ENCODE measurements around the gene TP53I13.
A peak's percentile ranks its signal among the peaks of the same experiment; 100 is the strongest.
"Not testable (repeated sequence)": the region's sequence is repeated elsewhere in the genome, so short reads cannot be mapped to it uniquely, and the experiment has no call there.

The TP53I13 gene, protein sequence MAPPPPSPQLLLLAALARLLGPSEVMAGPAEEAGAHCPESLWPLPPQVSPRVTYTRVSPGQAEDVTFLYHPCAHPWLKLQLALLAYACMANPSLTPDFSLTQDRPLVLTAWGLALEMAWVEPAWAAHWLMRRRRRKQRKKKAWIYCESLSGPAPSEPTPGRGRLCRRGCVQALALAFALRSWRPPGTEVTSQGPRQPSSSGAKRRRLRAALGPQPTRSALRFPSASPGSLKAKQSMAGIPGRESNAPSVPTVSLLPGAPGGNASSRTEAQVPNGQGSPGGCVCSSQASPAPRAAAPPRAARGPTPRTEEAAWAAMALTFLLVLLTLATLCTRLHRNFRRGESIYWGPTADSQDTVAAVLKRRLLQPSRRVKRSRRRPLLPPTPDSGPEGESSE

DNA sequence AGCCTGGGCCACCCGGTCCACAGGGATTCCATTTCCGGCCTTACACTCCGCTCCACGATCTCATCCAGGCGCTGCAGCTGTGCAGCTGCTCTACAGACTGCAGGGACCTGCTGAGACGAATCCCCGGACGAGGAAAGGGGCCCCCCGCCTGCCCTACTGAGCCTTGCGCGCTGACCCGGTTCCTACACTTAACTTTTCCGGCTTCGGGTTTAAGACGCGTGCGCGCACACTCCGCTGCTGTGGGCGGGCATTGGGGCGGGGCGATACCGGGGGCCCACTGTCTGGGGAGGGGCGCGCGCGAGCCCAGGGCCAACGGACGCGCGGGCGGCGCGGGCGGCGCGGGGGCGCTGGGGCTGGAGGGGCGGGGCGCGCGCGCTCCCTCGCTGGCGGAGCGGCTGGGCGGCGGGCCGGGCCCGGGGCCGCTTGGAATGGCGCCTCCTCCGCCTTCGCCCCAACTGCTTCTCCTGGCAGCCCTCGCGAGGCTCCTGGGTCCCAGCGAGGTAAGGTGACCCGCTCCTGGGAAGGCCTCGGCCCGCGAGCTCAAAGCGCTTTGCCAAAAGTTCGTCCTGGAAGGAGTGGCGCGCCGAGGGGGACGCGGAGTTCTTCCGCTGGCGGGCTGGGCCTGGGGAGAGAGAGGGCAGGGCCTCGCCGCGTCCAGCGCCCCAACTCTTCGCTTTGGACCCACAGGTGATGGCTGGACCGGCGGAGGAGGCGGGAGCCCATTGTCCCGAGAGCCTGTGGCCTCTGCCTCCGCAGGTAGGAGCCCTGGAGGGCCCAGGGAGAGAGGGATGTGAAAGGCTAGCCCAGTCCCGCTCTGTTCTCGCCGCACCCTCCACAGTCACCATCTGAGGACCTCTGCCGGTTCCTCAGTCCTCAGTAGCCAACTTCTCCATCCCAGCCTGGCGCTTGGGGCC is at the start of gene TP53I13:
Gene TP53I13 (plus strand): TSS at position 371 of the 914 bp plus-strand sequence. CDS start 58 bp downstream, at position 429.
- peak; percentile 95 for DNase-seq (ENCODE audit: low spot score)

DNA sequence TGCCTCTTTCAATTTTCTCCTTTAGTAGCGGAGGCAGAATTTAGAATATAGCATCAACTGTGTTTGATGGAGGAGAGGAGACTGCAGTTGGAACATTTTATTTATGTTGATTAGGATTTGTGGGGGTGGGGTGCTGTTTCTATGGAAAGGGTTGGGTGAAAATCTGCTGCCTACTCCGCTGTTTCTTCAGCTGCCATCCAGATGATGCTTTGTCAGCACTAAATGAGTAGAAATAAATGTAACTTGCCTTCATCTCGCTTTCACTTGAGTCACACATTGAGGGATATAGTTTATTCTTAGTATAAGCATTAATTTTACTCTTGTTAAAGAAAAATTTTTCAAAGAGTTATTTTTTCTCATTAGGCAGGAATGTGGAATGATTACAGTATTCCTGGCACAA is 43.8 kb upstream of the TP53I13 start:
- no peak for DNase-seq (ENCODE audit: low spot score)

DNA sequence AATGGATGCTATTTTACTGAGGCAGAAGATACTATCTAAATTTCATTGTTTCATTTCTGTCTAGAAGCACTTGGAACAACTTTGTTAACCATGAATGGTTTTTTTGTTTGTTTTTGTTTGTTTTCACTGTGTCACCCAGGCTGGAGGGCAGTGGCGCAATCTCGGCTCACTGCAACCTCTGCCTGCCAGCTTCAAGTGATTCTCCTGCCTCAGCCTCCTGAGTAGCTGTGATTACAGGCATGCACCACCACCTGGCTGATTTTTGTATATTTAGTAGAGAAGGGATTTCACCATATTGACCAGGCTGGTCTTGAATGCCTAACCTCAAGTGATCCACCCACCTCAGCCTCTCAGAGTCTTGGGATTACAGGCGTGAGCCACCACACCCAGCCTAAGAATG is 42.2 kb upstream of the TP53I13 start:
- DNase-seq (ENCODE audit: low spot score) = no peak

DNA sequence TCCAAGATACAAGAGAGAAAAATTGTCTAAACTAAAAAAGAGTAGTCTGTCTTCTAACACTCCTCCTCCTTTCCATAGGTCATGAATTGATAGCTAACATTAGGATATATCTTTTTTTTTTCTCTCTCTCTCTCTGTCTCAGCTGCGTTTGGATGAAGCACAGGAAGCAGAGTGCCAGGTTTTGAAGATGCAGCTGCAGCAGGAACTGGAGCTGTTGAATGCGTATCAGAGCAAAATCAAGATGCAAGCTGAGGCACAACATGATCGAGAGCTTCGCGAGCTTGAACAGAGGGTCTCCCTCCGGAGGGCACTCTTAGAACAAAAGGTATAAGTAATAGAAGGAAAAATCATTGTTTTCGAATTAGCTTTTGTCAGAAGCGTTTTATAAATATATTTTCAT is 34.5 kb upstream of the TP53I13 start:
- no peak for DNase-seq (ENCODE audit: low spot score)

DNA sequence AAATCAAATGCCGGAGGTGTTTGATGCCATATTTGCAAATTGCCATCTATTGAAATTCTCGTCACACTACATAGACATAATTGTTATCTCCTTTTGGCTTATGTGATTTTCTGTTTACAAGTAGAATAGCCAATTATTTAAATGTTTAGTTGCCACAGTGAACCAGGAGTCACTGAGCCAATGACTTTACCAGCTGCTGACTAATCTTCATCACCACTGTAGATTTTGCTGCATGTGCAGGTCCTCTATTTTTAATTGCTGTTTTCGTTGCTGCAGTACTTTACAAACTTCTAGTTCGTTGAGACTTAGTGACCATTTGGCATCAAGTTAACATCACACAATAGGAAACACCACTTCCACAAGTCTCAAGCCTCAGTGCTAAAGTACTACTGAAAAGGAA is 24.4 kb upstream of the TP53I13 start:
- no peak for DNase-seq (ENCODE audit: low spot score)

DNA sequence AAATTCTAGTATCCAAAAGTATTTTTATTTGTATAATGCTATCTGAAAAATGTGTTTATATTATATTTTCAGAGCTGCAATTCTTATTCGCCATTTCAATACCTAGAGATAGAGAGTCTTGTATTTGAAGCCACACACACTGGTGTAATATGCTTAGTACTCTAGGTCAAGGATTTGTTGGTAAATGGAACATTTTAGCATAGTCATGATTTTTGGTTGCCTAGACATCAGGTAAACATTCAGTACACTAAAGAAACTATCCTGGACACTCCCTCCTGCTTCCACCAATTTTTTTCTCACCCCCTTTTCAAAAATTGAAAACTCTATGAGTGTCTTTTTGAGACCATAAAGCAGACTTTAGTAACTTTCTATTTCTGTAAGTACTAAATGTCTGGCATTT is 22.4 kb upstream of the TP53I13 start:
- no peak for DNase-seq (ENCODE audit: low spot score)

DNA sequence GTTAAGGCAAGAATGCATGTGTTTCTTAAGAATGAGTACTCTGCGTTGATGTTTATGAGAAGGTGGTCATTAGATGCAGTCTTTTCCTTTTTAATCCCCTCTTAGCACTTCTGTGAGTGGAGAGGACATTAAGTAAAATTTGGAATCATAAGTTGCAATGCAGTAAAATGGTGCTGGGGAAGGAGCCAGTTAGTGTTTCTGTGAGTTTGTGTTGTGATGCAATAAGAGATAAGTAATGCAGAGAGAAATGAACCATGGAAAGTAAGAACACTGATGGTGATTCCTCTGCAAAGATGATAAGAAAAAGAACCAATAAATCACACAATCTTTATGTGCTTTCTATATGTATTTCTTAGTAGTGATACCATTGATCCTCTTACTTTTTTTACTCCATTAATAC is 21.7 kb upstream of the TP53I13 start:
- DNase-seq (ENCODE audit: low spot score) = no peak

DNA sequence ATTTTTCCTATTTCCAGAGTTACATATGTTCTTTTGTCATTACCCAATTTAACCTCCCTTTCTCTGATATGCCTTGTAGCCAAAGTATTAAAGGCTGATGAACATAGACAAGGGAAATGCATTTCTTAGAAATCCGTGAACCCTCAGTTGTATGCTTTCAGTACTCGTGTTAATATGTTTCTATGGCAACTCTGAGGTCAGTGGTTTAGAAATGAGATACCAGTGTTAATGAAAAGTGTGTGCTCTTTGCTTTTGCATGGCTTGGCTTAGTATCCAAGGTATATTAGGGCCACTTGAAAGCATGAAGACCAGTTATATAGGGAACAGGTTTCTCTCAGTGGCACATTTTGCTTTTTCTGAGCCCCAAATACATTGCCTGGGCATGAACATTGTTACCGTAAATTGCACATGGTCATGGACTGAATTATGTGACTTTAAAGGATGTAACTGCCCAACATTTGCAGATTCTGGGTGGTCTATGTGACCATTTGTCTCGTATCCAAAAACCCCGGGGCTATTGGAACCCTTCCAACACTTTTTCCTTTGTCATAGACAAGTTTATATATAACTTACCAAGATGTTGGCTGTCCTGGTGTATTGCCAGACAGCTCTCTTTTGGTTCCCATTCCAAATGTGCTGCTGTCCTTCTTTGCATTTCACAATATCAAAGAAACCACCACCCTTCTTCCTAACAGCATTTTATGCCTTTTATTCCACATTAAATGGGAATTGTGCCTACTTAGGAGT is 19.2 kb upstream of the TP53I13 start:
- no peak for DNase-seq (ENCODE audit: low spot score)

DNA sequence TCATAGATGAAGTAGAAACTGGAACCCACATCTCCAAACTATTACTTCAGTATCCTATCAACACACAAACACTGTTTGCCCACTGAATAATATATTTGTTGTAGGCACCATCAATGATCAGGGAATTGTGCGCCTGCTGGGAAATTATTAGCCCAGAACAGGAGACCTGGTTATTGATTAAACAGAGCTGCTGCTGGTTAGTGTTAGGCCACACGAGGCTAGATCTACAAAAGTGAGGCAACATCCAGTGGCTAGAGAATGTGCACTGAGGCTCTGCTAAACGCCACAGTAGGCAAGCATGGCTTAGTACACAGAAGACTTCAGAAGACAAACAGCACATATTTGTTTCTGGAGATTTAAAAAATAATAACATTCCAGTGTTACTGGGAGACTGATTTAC is 12.7 kb upstream of the TP53I13 start:
- DNase-seq (ENCODE audit: low spot score) = no peak

DNA sequence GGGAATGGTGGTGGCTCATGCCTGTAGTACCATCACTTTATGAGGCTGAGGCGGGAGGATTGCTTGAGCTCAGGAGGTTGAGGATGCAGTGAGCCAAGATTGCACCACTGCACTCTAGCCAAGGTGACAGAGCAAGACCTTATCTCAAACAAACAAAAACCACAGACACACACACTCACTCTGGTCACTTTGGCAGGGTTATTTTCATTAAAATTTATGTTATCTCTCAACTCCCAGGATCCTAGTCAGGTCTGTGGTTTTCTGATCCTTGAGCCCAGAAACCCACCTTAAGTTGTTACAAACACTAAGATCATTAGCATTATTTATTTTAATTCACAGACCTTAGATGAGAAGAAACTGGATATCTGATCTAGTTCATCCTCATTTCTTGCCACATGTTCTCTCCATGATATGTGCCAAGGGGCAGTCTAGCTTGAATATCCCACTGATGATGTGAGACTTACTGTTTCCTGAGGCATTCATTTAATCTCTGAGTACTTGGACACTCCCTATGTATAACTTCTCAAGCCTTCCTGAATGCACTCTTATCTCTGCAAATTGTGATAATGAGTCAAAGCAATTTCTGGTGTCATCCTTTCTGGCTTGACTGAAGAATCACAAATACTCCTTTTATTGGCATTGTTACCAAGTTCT is 11.3 kb upstream of the TP53I13 start:
- DNase-seq (ENCODE audit: low spot score) = no peak

DNA sequence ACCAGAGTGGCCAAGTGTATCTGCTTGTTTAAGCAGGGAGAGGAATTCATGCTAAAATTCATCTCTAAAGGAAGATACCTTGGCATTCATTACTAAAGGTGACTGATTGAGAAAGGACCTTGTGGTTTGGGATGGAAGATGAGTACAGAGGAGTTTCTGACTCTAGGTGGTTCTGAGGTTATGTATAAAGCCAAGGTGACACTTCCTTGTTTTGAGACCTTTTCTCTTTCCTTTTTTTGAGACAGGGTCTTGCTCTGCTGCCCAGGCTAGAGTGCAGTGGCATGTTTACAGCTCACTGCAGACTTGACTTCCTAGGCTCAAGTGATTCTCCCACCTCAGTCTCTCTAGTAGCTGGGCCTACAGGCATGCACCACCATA is 10.8 kb upstream of the TP53I13 start:
- no peak for DNase-seq (ENCODE audit: low spot score)

DNA sequence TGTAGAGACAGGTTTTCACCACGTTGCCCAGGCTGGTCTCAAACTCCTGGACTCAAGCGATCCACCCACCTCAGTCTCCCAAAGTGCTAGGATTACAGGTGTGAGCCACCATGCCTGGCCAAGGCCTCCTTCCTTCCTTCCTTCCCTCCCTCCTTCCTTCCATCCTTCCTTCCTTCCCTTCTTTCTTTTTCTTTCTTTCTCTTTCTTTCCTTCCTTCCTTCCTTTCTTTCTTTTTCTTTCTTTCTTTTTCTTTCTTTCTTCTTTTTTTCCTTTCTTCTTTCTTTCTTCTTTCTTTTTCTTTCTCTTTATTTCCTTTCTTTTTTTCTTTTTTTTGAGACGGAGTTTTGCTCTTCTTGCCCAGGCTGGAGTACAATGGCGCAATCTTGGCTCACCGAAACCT is 10.4 kb upstream of the TP53I13 start:
- not testable (repeated sequence) for DNase-seq (ENCODE audit: low spot score)

DNA sequence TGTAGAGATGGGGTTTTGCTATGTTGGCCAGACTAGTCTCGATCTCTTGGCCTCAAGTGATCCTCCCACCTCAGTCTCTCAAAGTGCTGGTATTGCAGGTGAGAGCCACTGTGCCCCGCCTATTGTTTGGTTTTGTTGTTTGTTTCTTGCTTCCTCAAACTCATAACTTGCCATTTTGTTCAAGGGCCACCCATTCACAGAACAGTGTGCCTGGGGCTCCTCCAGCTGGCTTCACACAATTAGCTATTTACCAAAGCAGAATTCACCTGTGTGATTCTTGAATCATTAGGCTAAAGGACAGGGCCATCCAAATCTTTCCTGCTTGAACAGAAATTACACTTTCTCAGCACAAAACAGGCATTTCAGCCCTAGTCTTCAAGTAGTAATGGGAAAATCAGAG is 8.9 kb upstream of the TP53I13 start:
- DNase-seq (ENCODE audit: low spot score) = no peak

DNA sequence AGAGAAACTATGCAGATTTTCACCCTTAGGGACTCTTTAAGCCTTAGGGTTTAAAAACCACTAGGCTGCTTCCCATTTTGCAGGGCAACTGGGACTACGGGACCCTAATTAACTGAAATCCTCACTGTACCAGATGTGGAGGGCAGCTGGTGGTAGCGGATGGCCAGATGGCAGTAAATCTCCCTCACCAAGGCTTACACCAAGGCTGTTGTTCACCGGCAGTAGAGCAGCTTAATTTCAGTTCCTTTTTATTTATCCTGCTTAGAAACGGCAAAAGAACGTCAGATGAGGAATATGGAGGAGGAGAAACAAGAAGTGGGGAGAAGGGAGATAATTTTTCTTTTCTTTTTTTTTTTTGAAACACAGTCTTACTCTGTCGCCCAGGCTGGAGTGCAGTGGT is 8.2 kb upstream of the TP53I13 start:
- DNase-seq (ENCODE audit: low spot score) = no peak

DNA sequence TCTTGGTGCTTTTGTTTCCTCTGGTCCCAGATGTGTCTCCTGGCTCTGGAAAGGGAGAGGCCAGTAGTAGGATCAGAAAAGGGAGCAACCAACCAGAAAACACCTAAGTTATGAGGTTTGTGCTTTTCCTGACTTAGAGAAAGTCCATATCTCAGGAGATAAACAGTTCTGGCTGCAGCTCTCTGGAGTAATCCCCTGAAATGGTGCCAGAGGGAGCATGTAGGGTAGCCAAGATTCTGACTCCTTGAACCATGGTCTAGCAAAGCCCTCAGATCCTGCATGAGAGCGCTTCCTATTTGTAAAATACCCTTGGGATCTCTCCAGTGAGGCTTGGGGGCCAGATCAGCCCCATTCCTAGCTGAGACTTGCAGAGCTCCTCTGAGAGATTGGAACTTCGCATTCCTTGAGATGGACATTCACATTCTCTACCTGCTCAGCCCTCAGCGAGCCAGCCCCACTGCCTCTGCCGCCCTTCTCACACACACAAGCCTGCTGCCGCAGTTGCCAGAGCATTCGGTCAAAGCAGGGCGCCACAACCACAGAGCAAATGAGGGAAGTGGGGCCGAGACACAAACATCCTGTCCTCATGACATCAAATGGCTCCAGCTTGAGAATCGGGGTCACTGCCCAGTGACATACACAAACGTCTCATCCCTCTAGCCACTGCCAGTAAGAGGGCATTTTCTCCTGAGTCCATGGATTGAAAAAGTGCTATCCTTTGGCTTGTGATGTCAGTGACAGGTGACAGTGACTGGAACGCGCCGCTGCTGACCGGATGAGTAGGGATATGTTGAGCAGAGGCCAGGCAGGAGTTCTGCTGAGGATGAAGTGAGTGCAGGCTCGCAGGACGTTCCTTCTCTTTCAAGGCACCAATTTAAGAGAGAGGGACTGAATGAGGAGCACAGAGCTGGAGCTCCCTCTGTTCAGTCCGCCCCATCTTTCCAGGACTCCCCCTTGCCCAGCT is 6.7 kb upstream of the TP53I13 start:
- no peak for DNase-seq (ENCODE audit: low spot score)

DNA sequence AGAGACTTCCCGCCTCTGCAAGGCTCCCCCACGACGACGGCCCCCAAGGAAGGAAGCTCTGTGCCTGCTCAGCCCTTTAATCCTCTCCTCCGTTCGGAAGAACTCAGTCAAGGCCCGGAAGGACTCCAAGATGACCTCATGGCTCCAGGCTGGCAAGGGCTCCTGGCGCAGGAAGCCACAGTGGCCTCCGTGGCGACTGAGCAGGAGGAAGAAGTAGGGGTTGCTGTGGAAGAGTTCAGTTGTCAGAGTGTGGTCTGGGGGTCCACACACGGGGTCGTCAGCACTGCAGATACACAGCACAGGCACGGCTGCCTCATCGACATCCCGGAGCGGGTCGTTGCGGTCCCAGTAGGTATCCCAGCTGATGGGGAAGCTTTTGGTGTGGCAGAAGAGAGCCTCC is 5.9 kb upstream of the TP53I13 start:
- DNase-seq (ENCODE audit: low spot score) = no peak

DNA sequence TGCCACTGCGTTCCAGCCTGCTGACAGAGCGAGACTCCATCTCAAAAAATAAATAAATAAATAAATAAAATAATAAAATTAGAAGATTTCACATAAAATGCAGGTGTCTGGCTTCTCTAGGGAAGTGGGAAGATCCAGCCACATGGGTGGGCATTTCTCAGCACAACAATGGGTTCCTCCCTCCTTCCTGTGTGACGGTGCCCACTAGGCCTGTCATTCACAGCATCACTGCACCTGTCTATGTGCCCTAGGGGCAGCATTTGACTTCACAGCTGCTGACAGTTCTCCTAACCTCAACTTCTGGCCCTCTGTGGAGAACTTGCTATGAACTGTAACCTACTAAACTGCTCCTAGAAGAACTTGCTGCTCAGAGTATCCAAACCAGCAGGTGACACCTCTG is 4.7 kb upstream of the TP53I13 start:
- no peak for DNase-seq (ENCODE audit: low spot score)

DNA sequence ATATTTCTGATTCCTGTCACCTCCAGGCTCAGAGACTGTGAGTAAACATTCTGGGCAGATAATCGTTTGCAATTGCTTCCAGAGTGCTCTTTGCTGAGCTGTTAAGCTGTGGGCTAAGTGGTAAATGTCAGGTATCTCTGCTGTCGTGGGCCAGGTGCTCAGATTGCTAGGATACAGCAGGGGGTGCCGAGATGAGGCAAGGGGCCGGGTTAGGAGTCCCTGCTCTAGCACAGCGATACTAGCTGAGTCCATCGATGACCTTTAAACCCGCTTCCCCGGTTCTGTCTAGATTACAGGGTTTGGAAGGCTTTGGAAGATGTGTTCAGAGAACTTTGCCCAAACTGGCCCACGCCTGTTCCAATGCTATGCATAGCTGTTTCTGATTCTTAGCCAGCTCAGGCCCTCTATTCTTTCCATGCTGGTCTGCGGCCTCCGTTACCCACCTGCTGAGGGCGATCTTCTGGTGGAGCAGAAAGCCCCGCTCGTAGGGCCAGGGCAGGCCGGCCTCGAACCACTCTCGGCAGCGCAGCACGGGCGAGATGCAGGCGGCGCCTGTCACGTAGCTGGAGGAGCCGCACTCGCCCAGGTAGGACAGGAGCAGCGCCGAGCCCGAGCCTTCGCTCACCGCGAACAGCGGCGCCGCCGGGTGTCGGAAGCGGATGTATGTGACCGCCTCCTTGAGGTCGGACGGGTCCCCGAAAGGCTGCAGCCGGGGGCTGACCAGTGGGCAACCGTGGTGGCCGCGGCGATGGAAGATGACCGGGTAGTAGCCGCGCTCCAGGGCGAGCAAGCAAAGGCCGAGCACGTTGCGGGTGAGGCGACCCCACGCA is 2.6 kb upstream of the TP53I13 start:
- peak; percentile 83 for DNase-seq (ENCODE audit: low spot score)

DNA sequence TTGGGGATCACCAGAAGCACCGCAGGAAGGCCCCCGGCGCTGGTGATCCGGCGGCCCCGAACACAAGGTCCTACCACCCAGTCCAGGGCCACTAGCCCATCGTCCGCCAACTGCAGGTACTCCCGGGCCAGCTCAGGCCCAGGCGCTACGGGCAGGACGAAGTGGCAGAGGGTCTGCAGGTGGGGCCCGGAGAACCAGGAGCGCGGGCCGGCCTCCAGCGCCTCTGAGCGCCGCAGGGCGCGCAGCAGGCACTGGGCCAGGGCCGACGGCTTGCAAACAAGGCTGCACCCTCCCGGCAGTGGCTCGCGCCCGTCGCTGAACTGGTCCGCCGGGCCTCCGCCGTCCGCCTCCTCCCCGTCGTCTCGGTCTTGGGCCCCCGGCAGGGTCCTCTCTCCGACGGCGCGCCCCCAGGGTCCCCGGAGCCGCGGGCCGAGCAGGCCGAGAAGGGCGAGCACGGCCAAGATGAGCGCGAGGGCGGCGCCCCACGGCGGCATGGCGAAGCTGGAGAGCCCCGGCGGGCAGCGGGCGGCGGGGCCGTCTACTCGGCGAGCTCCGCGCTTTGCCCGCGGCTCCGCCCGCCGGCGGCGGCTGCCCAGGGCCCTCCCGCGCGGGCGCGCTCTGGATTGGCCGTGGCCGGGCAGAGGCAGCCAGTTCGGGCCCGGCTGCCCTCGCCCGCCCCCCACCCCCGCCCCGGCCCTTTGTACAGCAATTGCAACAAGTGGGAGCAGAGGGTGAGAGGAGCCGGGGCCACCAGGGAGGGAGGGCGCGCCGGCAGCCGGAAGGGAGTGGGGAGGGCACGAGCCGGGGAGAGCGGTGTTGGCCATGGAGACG is 1.8 kb upstream of the TP53I13 start, which contains the start of gene ABHD15:
Gene ABHD15 (minus strand): TSS at position 565 of the 831 bp plus-strand sequence. CDS start 71 bp downstream, at position 494.
- peak; percentile 82 for DNase-seq (ENCODE audit: low spot score)
